AG04449 (cell line): ENCODE data around the gene HARBI1.

Experiments used
- CTCF ChIA-PET: fragments of 350-600 bp; formaldehyde crosslinking; extraction: SDS; loops from one replicate; lab custom pipeline; 2021; ENCODE audit warnings: antibody characterized with exemption; lab: Yijun Ruan, JAX
- POLR2A ChIA-PET: fragments of 400-600, 350-600 bp; formaldehyde crosslinking; extraction: SDS; loops from one replicate; lab custom pipeline; 2020; ENCODE audit warnings: antibody characterized with exemption, inconsistent platforms; lab: Yijun Ruan, JAX
- DNase-seq: peaks from one replicate; pipeline ENCODE4 v3.0.0-alpha.2; 2010; ENCODE audit warnings: low read depth, low spot score
- H3K4me3 ChIP-seq: 2 replicates; pipeline ENCODE4 v1.5.1; 2011; ENCODE audit warnings: low read depth, mild to moderate bottlenecking, control low read depth, low read length
- CTCF ChIP-seq: IDR thresholded peaks from one replicate; pipeline ENCODE4 v1.5.1; 2011; ENCODE audit warnings: mild to moderate bottlenecking, moderate library complexity, low read length, control low read depth, inconsistent platforms; ENCODE audit not compliant: insufficient read depth; ENCODE audit errors: missing control alignments

Gene HARBI1

GRCh38 chr11:46560300-46560991 lies 56.6 kb downstream of the HARBI1 start:
- ChIA-PET POLR2A (no interaction called here), CTCF (interaction anchor here (1.0 to 1.1 kb wide), 2 partner anchors 31 to 172 kb away, joined by 4 read pairs; no protein-coding TSS in a partner anchor)
- no peak for TF ChIP-seq CTCF
- no peak for DNase-seq
- H3K4me3 ChIP-seq = no peak overlapping the region

GRCh38 chr11:46559815-46560214 lies 57.2 kb downstream of the HARBI1 start:
- no peak overlapping the region for H3K4me3 ChIP-seq
- POLR2A ChIA-PET = no interaction called here
- no peak for DNase-seq
- no peak for TF ChIP-seq CTCF
- CTCF ChIA-PET = interaction anchor here (1.1 kb wide), 1 partner anchor 31 kb away, joined by 4 read pairs; no protein-coding TSS in a partner anchor

- H3K4me3 ChIP-seq = no peak overlapping the region
- ChIA-PET CTCF (interaction anchor here (1.2 to 4.3 kb wide), 2 partner anchors 18 to 190 kb away, joined by 4 to 24 read pairs; no protein-coding TSS in a partner anchor), POLR2A (no interaction called here)
- no peak for DNase-seq
- TF ChIP-seq CTCF = no peak
Measured at GRCh38 chr11:46557684-46558151, 59.3 kb downstream of the HARBI1 start.

- no peak for TF ChIP-seq CTCF
- no peak overlapping the region for H3K4me3 ChIP-seq
- ChIA-PET CTCF (interaction anchor here (1.0 to 4.3 kb wide), 7 partner anchors 15 to 172 kb away, joined by 3 to 24 read pairs (median 6); no protein-coding TSS in a partner anchor), POLR2A (no interaction called here)
- no peak for DNase-seq
Measured at GRCh38 chr11:46555267-46556054, 61.6 kb downstream of the HARBI1 start.

GRCh38 chr11:46554213-46555147 lies 62.5 kb downstream of the HARBI1 start:
- ChIA-PET CTCF (interaction anchor here (0.8 to 4.3 kb wide), 6 partner anchors 14 to 187 kb away, joined by 3 to 24 read pairs (median 4); no protein-coding TSS in a partner anchor), POLR2A (no interaction called here)
- no peak overlapping the region for H3K4me3 ChIP-seq
- no peak for TF ChIP-seq CTCF
- DNase-seq = no peak
